KBM-7 (cell line): Measurements from ENCODE around the gene AACS.

ENCODE experiments used
- DNase-seq: peaks from one replicate; pipeline ENCODE4 v3.0.0-alpha.2; 2015
- in situ Hi-C: fragments of 300-500 bp; cut with MboI; formaldehyde crosslinking; loops from 2 replicates; pipeline ENCODE4 v1.14.3; 2020; ENCODE audit warnings: low sequenced_read_pairs, low pct_unique_long_range_greater_than_20kb, mixed read lengths

The AACS gene

DNA sequence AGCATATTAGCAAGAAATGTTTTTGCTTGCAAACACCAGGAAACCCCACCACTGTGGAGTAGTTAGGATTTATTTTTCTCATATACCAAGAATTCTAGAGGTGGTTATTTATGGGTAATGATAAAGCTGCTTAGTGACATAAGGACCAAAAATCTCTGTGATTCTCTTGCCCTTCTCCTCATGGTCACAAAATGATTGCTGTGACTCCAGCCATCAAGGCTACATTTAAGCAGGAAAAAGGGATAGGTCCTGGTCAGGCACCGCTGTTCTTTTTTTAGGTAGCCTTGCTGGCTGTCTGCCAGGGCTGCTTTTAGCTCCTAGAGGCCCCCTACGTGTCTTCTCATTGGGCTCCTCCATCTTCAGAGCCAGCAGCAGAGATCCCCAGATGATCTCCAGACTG is 104.2 kb downstream of the AACS start:
- no peak for DNase-seq
- in situ Hi-C loops, result no loop called here

DNA sequence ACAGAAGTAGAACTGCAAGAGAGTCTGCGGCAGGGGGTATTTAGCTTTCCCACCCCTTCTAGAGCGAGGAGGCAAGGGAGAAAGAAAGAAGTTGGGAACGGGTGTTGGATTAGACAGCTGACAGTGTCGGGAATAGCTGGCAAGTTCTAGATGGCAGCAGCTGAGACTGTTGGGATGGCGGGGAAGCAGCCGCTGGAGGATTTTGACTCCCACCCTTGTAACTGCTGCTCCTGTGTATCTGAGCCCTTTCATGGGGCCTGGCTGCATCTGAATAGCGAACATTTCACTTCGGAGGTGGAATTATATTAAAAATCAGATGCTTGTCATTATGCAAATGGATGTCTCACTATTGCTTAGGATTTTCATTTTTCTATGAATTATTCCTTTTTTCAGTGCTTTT is 104.6 kb downstream of the AACS start:
- in situ Hi-C loops, result no loop called here
- DNase-seq, result no peak

DNA sequence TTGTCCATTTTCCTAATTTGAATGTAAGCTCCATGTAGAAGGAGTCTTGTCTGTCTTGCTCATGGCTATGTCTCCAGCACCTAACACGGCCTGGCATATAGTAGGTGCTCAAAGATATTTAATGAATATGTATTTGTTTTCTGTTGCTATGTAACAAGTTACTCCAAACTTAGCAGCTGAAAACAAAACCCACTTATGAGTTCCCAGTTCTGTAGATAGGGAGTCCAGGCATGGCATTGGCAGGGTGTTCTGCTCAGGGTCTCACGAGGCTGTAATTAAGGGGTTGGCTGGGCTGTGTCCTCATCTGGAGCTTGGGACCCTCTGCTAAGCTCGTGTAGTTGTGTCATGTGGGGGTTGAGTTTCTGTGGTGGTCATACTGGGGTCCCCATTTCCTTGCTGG is 106.0 kb downstream of the AACS start:
- in situ Hi-C loops, result no loop called here
- DNase-seq, result no peak

DNA sequence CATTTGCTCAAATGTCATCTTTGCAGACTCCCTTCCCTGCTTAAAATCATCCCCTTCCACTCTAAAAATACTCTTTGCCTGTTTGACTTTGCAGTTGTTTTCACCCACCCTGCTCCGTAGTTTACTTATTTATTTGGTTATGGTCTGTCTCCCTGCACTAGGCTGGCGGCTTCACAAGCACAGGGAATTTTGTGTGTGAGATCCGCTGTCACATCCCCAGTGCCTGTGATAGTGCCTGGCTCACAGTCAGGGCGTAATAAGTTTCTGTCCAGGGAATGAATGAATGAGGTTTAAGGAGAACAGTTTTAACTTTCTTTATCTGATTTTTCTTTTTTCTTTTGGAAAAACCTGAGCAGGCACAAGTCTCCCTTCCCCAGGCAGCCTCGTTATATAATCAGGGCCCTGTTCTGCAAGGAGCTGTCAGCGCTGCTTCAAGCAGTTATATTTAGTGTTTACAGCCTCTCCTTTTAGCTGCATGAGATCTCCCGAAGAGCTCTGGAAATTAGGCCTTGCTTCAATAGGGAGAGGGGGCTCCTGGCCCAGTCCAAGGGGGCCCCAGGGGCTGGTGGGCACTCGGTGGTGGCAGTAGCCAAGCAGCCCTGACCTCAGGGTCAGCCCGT is 107.1 kb downstream of the AACS start:
- DNase-seq, result no peak
- in situ Hi-C loops, result no loop called here

GRCh38 chr12:125175576-125175975 is 110.3 kb downstream of the AACS start:
- in situ Hi-C loops, result no loop called here
- no peak for DNase-seq

GRCh38 chr12:125178222-125178621 is 113.0 kb downstream of the AACS start:
- no peak for DNase-seq
- in situ Hi-C loops, result no loop called here

DNA sequence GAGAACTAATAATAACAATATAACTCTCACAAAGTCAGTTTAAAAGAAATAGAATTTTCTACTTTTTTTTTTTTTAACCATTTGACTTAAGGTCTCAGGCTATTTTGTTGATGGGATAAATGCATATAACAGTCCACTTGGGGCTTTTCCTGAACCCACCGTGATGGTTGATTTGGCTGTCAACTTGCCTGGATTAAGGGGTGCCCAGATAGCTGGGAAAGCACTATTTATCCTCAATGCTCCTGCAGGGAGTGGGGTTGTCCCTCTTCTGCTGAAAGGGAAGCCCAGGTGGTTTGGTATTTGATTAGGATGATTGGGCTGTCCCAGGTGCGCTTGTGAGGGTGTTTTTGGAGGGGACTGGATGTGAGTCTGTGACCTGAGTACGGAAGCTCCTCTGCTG is 114.9 kb downstream of the AACS start:
- DNase-seq, result no peak
- in situ Hi-C loops, result no loop called here

- in situ Hi-C loops, result no loop called here
- no peak for DNase-seq
Observed at GRCh38 chr12:125181107-125181506, 115.9 kb downstream of the AACS start.

DNA sequence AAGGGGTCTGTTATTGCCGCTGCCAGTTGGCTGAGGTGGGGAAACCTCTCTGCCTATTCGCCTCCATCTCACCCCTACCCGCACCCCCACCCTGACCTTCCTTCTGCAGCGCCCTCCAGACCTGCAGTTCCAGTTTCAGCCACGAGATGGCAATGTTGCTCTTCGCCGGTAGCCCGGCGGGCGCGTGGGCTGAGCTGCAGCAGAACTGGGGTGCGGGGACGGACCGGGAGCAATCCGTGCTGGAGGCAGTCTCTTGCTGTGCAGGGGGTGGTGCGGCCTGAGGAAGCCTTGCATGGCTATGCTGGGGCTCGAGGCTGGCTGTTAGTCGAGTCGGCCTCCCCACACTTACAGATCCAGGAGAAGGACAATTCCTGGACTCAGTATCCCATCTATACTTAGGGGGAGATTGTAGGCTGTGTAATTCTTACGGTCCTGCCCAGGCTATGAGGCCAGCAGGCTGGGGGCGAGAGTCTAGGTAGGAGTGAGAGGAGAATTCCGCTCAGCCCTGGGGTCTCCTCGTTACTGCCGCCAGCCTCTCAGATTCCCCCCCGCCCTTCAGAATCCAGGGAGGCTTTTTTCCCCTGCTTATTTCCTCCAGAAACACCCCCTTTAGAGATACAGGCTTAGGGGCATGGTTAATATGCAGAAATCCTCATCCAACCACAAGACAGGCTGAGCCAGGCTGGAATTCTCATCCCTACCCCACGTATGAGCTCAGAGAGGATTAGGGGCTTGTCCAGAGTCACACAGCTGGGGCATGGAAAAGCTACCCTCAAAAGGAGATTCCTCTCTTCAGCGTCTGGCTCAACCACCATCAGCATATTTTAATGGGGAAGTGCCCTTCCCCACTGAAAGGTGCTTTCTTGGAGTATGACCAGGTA is 118.2 kb downstream of the AACS start:
- in situ Hi-C loops, result no loop called here
- peak; percentile 84 for DNase-seq

GRCh38 chr12:125184213-125184967 is 119.2 kb downstream of the AACS start:
- DNase-seq, result no peak
- in situ Hi-C loops, result no loop called here

- DNase-seq, result no peak
- in situ Hi-C loops, result no loop called here
Observed at GRCh38 chr12:125185311-125185739, 120.1 kb downstream of the AACS start.

DNA sequence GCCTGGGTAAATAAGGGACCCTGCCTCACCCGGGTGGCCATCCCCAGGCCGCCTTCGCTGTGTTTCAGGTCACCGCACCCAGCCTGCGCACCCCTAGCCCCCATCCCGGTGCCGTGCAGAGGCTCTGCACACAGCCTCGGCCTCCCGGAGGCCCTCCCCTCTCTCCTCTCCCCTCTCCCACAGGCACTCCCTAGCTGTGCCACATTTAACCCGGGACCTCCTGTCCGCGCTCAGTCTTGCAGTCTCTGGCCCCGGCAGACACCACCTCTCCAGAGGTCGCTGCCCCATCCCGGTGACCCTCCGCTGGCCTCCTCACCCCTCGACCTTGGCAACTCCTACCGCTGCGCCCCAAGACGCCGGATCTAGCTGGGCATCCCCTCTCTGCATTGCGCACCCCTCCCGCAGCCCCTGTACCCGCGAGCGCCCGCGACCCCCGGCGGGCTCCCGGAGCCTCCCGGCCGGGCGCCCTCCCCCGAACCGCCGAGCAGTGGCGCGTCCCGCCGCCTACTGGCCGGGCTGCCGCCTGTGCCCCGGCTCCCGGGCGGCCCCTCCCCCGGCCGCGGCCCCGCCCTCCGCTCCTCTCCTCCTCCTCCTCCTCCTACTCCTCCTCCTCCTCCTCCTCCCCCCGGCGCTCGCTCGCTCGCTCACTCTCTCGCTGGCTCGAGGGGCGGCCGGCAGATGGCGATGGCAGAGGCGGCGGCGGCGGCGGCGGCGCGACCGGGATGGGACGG is 120.7 kb downstream of the AACS start, which contains the start of gene TMEM132B:
TMEM132B (plus strand) TSS at position 647 of the 731 bp plus-strand sequence.
- DNase-seq, result peak; percentile 77
- in situ Hi-C loops, result no loop called here

DNA sequence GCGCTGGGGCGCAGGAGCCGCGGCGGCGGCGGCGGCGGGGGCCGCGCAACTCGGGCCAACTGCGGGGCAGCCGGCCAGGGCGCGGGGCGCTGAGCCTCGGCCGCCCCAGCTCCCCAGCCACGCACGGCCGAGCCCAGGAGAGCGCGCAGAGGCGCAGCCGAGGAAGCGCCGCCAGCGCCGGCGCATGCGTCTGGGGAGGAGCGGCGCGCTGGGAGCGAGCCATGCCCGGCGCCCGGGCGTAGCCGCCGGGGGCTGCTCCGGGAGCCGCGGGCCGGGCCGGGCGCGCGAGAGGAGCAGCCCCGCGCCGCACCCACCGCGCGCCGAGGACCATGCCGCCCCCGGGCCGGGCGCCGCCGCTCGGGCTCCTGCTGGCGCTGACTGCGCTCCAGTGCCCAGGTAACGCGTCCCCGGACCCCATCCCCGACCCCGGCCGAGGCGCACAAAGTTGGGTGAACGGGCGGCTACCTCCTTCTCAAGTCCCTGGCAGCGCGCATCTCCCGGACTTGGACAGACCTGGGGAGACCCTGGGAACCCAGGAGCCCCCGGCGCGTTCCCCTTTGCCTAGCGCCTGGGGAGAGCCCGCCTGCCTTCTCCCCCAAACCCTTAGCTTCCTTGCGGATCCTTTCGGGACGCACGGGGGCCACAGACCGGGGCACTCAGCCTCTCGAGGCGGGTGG is 121.4 kb downstream of the AACS start:
- in situ Hi-C loops, result no loop called here
- DNase-seq, result no peak

GRCh38 chr12:125187148-125187745 is 122.0 kb downstream of the AACS start:
- in situ Hi-C loops, result no loop called here

GRCh38 chr12:125187780-125188741 is 122.8 kb downstream of the AACS start:
- DNase-seq, result no peak
- in situ Hi-C loops, result no loop called here

More at GRCh38 chr12:125187148-125187745, 122.0 kb downstream of the AACS start:
- DNase-seq, result no peak

- in situ Hi-C loops, result no loop called here
- no peak for DNase-seq
Observed at GRCh38 chr12:125189015-125189414, 123.8 kb downstream of the AACS start.

DNA sequence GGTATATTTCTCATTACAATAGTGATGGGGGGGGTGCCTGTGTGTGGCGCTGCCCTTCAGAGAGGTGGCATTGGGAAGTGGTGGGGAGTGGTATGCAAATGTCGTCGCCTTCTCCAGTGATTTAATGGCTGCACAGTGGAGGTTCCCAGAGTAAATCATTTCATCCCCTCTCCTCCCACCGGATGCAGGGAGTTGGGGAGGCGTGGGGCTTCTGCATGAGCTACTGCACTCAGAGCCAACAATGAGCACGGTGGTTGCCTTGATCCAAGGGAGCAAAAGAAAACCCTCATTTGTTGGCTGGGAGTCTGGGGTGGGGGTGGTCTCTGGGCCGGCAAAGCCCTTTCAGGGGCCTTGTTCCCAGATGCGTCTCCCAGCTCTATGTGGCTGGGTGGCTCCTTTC is 124.3 kb downstream of the AACS start:
- no peak for DNase-seq
- in situ Hi-C loops, result no loop called here
